ENCODE data around the gene MYL12A. TPM values are rescaled to one million over a fixed set of nuclear protein-coding genes. Genes with fewer than 3 reads are reported as not detected.

MYL12A gene
- total RNA-seq, 1 experiment from 2014 or later, result 329 TPM

- BruUV-seq (replicated peaks), result no TSS peak
- no peaks in the 10 kb centered on the region for H3K27me3 ChIP-seq (ENCODE audit: low read length)
- H3K4me3 ChIP-seq (ENCODE audit: low read length), result no peak overlapping the region
- peaks cover 8% of the 10 kb centered on the region; the same call in 1 of the 2 replicates for H3K4me1 ChIP-seq (ENCODE audit: insufficient read depth, low read length)
- no peak overlapping the region for H2AFZ ChIP-seq (ENCODE audit: low read length)
- no peak for DNase-seq
- H3K36me3 ChIP-seq (ENCODE audit: low read depth, low read length), result no peaks in the 10 kb centered on the region
- no peak overlapping the region for H3K9ac ChIP-seq (ENCODE audit: low read length)
- H3F3A ChIP-seq (ENCODE audit: low read length, unreplicated experiment), result no peaks in the 10 kb centered on the region
- ChIA-PET POLR2A (ENCODE audit: unreplicated experiment) (no interaction called here), CTCF (no interaction called here)
- no peak for TF ChIP-seq EZH2phosphoT487 (IDR thresholded peaks at IDR 0.05; ENCODE audit: borderline replicate concordance, low read length)
- H4K20me1 ChIP-seq (ENCODE audit: low read length), result no peaks in the 10 kb centered on the region
- ATAC-seq, result no peak
- no peaks in the 10 kb centered on the region for H3K79me2 ChIP-seq (ENCODE audit: low read length)
- no peak overlapping the region for H3K4me2 ChIP-seq (ENCODE audit: low read length)
- H3K9me3 ChIP-seq (ENCODE audit: low read length), result no peaks in the 10 kb centered on the region
- intact Hi-C loops (cut with micrococcal nuclease), result no loop called here
- no peak overlapping the region for H3K27ac ChIP-seq (ENCODE audit: low read length)
- 0 out of 2 replicates have a peak, but pooled peaks cover 5% of the 10 kb centered on the region for H3K9me2 ChIP-seq (replicated peaks; ENCODE audit: low read length)
These were observed 26.1 kb upstream of the MYL12A start for GRCh38 chr18:3221496-3221895.

- BruUV-seq (replicated peaks), result no TSS peak
- peaks cover under 1% of the 10 kb centered on the region; the same call in 1 of the 2 replicates for H3K4me1 ChIP-seq (ENCODE audit: insufficient read depth, low read length)
- H3K27ac ChIP-seq (ENCODE audit: low read length), result no peak overlapping the region
- CTCF ChIA-PET, result no interaction called here
- H3K4me2 ChIP-seq (ENCODE audit: low read length), result no peak overlapping the region
- ATAC-seq, result peak; percentile 48
- no peaks in the 10 kb centered on the region for H4K20me1 ChIP-seq (ENCODE audit: low read length)
- intact Hi-C loops (cut with micrococcal nuclease), result no loop called here
- no peak overlapping the region for H2AFZ ChIP-seq (ENCODE audit: low read length)
- H3K9me2 ChIP-seq (replicated peaks; ENCODE audit: low read length), result no peaks in the 10 kb centered on the region
- TF ChIP-seq CTCF (conservative IDR thresholded peaks at IDR 0.05; ENCODE audit: low read depth, low read length) (no peak), EZH2phosphoT487 (IDR thresholded peaks at IDR 0.05; ENCODE audit: borderline replicate concordance, low read length) (no peak), EZH2 (IDR thresholded peaks at IDR 0.05; ENCODE audit: low read length, unreplicated experiment) (no peak)
- no peaks in the 10 kb centered on the region for H3F3A ChIP-seq (ENCODE audit: low read length, unreplicated experiment)
- no peak for DNase-seq
- POLR2A ChIA-PET (ENCODE audit: unreplicated experiment), result no interaction called here
- H3K4me3 ChIP-seq (ENCODE audit: low read length), result no peak overlapping the region
- H3K36me3 ChIP-seq (ENCODE audit: low read depth, low read length), result no peaks in the 10 kb centered on the region
- H3K79me2 ChIP-seq (ENCODE audit: low read length), result no peaks in the 10 kb centered on the region
- H3K9ac ChIP-seq (ENCODE audit: low read length), result no peak overlapping the region
- H3K27me3 ChIP-seq (ENCODE audit: low read length), result no peaks in the 10 kb centered on the region
- no peaks in the 10 kb centered on the region for H3K9me3 ChIP-seq (ENCODE audit: low read length)
These were observed 24.2 kb upstream of the MYL12A start for GRCh38 chr18:3223356-3223755.

GRCh38 chr18:3224223-3224622 lies 23.4 kb upstream of the MYL12A start:
- no peaks in the 10 kb centered on the region for H3K9me3 ChIP-seq (ENCODE audit: low read length)
- no peaks in the 10 kb centered on the region for H3K9me2 ChIP-seq (replicated peaks; ENCODE audit: low read length)
- no peak for DNase-seq
- H3K9ac ChIP-seq (ENCODE audit: low read length), result no peak overlapping the region
- H3F3A ChIP-seq (ENCODE audit: low read length, unreplicated experiment), result no peaks in the 10 kb centered on the region
- BruUV-seq (replicated peaks), result no TSS peak
- no peaks in the 10 kb centered on the region for H3K27me3 ChIP-seq (ENCODE audit: low read length)
- no peak overlapping the region for H3K27ac ChIP-seq (ENCODE audit: low read length)
- CTCF ChIA-PET, result interaction anchor here (0.6 kb wide), 1 partner anchor 37 kb away, joined by 3 read pairs; no protein-coding TSS in a partner anchor
- no peaks in the 10 kb centered on the region for H3K36me3 ChIP-seq (ENCODE audit: low read depth, low read length)
- no peak overlapping the region for H3K4me2 ChIP-seq (ENCODE audit: low read length)
- no peaks in the 10 kb centered on the region for H4K20me1 ChIP-seq (ENCODE audit: low read length)
- H3K4me3 ChIP-seq (ENCODE audit: low read length), result no peak overlapping the region
- no peaks in the 10 kb centered on the region for H3K4me1 ChIP-seq (ENCODE audit: insufficient read depth, low read length)
- POLR2A ChIA-PET (ENCODE audit: unreplicated experiment), result no interaction called here
- intact Hi-C loops (cut with micrococcal nuclease), result no loop called here
- TF ChIP-seq EZH2phosphoT487 (IDR thresholded peaks at IDR 0.05; ENCODE audit: borderline replicate concordance, low read length) (no peak), EZH2 (IDR thresholded peaks at IDR 0.05; ENCODE audit: low read length, unreplicated experiment) (no peak), CTCF (conservative IDR thresholded peaks at IDR 0.05; ENCODE audit: low read depth, low read length) (no peak)
- H3K79me2 ChIP-seq (ENCODE audit: low read length), result no peaks in the 10 kb centered on the region
- no peak overlapping the region for H2AFZ ChIP-seq (ENCODE audit: low read length)
- no peak for ATAC-seq
